ENCODE data around the gene CBFB. TPM values are rescaled to one million over a fixed set of nuclear protein-coding genes. Genes with fewer than 3 reads are reported as not detected.

CBFB gene
- total and polyA plus RNA-seq, 2 of the 13 experiments (the other 11 are each of a cell fraction or from before 2014, with no cell fraction given) = 22.1 to 70.8 TPM

DNA sequence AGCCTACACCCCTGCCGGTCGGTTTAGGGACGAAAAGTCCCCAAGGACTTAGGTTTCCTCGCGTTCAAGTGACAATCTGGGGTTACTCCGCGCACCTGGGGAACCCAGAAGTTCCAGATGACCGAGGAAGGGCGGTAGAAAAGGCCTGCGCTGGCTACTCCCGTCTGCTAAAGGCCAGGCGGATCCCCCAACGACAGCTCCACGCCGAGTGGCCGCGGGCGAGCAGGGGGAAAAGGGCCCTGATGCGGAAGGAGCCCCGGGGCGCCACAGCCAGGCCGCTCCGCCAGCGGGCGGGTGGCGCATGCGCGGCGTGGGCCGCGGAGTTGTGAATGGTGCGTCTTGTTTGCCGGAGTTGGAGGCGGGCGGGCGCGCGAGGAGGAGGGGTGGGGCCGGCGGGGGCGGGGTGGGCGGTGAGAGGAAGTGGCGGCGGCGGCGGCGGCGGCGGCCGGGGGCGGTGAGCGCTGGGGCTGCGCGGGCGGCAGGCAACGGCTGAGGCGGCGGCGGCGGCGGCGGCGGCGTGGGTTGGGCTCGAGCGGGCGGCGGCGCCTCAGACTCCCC is at the start of gene CBFB (continued):
- TF ChIP-seq KDM5A (IDR thresholded peaks at IDR 0.05; ENCODE audit: borderline replicate concordance, low read length) (peak; percentile 41; the same call in 1 of the 2 replicates), GABPA (IDR thresholded peaks at IDR 0.05; ENCODE audit: low read depth, low read length) (peak; percentile 50; the same call in 1 of the 2 replicates), GABPA (CRISPR knock-in tag; IDR thresholded peaks at IDR 0.05; ENCODE audit: low read depth) (peak; percentile 35), SNRNP70 (IDR thresholded peaks at IDR 0.05; ENCODE audit: low read depth, low read length) (no peak), HMGA1 (CRISPR knock-in tag; conservative IDR thresholded peaks at IDR 0.05) (no peak), ZNF24 (IDR thresholded peaks at IDR 0.05) (no peak), ZEB1 (IDR thresholded peaks at IDR 0.05; ENCODE audit: insufficient replicate concordance, low read depth) (no peak), HDAC1 (CRISPR knock-in tag; IDR thresholded peaks at IDR 0.05) (peak; percentile 88), FOXA1 (IDR thresholded peaks at IDR 0.05) (no peak), FOXA1 (CRISPR knock-in tag; IDR thresholded peaks at IDR 0.05) (peak; percentile 49; the same call in 1 of the 2 replicates), ZNF746 (CRISPR knock-in tag; IDR thresholded peaks at IDR 0.05) (peak; percentile 87), MEF2D (CRISPR knock-in tag; IDR thresholded peaks at IDR 0.05) (peak; percentile 72; the same call in 1 of the 2 replicates), ARNT (IDR thresholded peaks at IDR 0.05) (no peak), FOXK1 (CRISPR knock-in tag; IDR thresholded peaks at IDR 0.05; ENCODE audit: borderline replicate concordance, low read depth) (peak; percentile 28; the same call in 1 of the 2 replicates), ZBED4 (CRISPR knock-in tag; IDR thresholded peaks at IDR 0.05; ENCODE audit: borderline replicate concordance) (peak; percentile 73; the same call in 1 of the 2 replicates), KDM1A (CRISPR knock-in tag; IDR thresholded peaks at IDR 0.05) (no peak; the same call in 1 of the 2 replicates), AGO1 (IDR thresholded peaks at IDR 0.05; ENCODE audit: low read depth, low read length, poor library complexity, severe bottlenecking) (no peak), MXD4 (CRISPR knock-in tag; IDR thresholded peaks at IDR 0.05) (peak; percentile 73; the same call in 1 of the 2 replicates), ZNF124 (CRISPR knock-in tag; IDR thresholded peaks at IDR 0.05) (0 out of 2 replicates have a peak, but pooled peaks have one; percentile 48), ZNF367 (CRISPR knock-in tag; IDR thresholded peaks at IDR 0.05; ENCODE audit: borderline replicate concordance) (peak; percentile 63; the same call in 1 of the 2 replicates), ZNF276 (CRISPR knock-in tag; IDR thresholded peaks at IDR 0.05; ENCODE audit: low read depth) (peak; percentile 89; the same call in 1 of the 2 replicates), KDM5B (CRISPR knock-in tag; IDR thresholded peaks at IDR 0.05; ENCODE audit: borderline replicate concordance) (peak; percentile 92), PHF21A (CRISPR knock-in tag; IDR thresholded peaks at IDR 0.05) (peak; percentile 89), HES4 (CRISPR knock-in tag; IDR thresholded peaks at IDR 0.05; ENCODE audit: borderline replicate concordance) (no peak; the same call in 1 of the 2 replicates)
- TF ChIP-seq, protein P1, sequence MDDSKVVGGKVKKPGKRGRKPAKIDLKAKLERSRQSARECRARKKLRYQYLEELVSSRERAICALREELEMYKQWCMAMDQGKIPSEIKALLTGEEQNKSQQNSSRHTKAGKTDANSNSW (CRISPR knock-in tag; IDR thresholded peaks at IDR 0.05; ENCODE audit: borderline replicate concordance) = 0 out of 2 replicates have a peak, but pooled peaks have one; percentile 67
